Mesendoderm (in vitro differentiated cells): ENCODE measurements around the gene ARID3B.
A peak's percentile ranks its signal among the peaks of the same experiment; 100 is the strongest.

ENCODE experiments used
- DNase-seq: peaks from one replicate; pipeline ENCODE4 v3.0.0; 2013
- H2AK5ac ChIP-seq: 2 replicates; pipeline ENCODE4 v1.6.1; 2013; ENCODE audit warnings: low read length, inconsistent platforms
- H2BK120ac ChIP-seq: 2 replicates; pipeline ENCODE4 v1.6.1; 2013; ENCODE audit warnings: low read depth, mild to moderate bottlenecking, low read length, moderate library complexity, mixed read lengths
- H2BK15ac ChIP-seq: replicated peaks from 2 replicates; pipeline ENCODE4 v1.6.1; 2013; ENCODE audit warnings: low read depth, mild to moderate bottlenecking, moderate library complexity
- H2BK5ac ChIP-seq: 2 replicates; pipeline ENCODE4 v1.6.1; 2013; ENCODE audit warnings: low read length, inconsistent platforms
- H3K18ac ChIP-seq: 2 replicates; pipeline ENCODE4 v1.6.1; 2013; ENCODE audit warnings: mild to moderate bottlenecking, low read length, mixed read lengths
- H3K23ac ChIP-seq: one replicate; pipeline ENCODE4 v1.6.1; 2013; ENCODE audit warnings: low read length
- H3K27ac ChIP-seq: 2 replicates; pipeline ENCODE4 v1.5.1; 2013; ENCODE audit warnings: low read depth, mild to moderate bottlenecking, inconsistent platforms, low read length, moderate library complexity
- H3K27me3 ChIP-seq: 2 replicates; pipeline ENCODE4 v1.6.1; 2013; ENCODE audit warnings: low read length, control low read depth, mild to moderate bottlenecking, inconsistent platforms; ENCODE audit not compliant: insufficient read depth, poor library complexity
- H3K36me3 ChIP-seq: 2 replicates; pipeline ENCODE4 v1.6.1; 2013; ENCODE audit warnings: low read length, inconsistent platforms; ENCODE audit not compliant: control insufficient read depth, insufficient read depth
- H3K4ac ChIP-seq: one replicate; pipeline ENCODE4 v1.6.1; 2013; ENCODE audit warnings: low read depth, mild to moderate bottlenecking, low read length, moderate library complexity
- H3K4me1 ChIP-seq: 2 replicates; pipeline ENCODE4 v1.6.1; 2013; ENCODE audit warnings: low read depth, low read length, inconsistent platforms; ENCODE audit not compliant: control insufficient read depth
- H3K4me2 ChIP-seq: 2 replicates; pipeline ENCODE4 v1.6.1; 2013; ENCODE audit warnings: low read length
- H3K4me3 ChIP-seq: 2 replicates; pipeline ENCODE4 v1.5.1; 2013; ENCODE audit warnings: mild to moderate bottlenecking, low read length
- H3K56ac ChIP-seq: one replicate; pipeline ENCODE4 v1.6.1; 2013; ENCODE audit warnings: low read length
- H3K79me1 ChIP-seq: 2 replicates; pipeline ENCODE4 v1.6.1; 2013; ENCODE audit warnings: low read length, inconsistent platforms
- H3K79me2 ChIP-seq: 2 replicates; pipeline ENCODE4 v1.6.1; 2013; ENCODE audit warnings: mild to moderate bottlenecking, low read length; ENCODE audit not compliant: control insufficient read depth, insufficient read depth
- H3K9ac ChIP-seq: 2 replicates; pipeline ENCODE4 v1.6.1; 2013; ENCODE audit warnings: low read length, inconsistent platforms
- H4K5ac ChIP-seq: one replicate; pipeline ENCODE4 v1.6.1; 2013; ENCODE audit warnings: low read length
- H4K8ac ChIP-seq: one replicate; pipeline ENCODE4 v1.6.1; 2013; ENCODE audit warnings: low read depth, mild to moderate bottlenecking, control low read depth, low read length, moderate library complexity
- WGBS: extraction: QIAGEN DNeasy Blood & Tissue Kit; methylation state at CpG from one replicate; pipeline ENCODE4 v1.1.7; 2013; ENCODE audit warnings: low lambda C conversion rate, missing lambda C conversion rate; ENCODE audit not compliant: insufficient coverage; ENCODE audit errors: extremely low coverage; 5-methylcytosine and 5-hydroxymethylcytosine counted together

ARID3B gene

GRCh38 chr15:74635228-74635627 lies 94.2 kb downstream of the ARID3B start:
- H3K27me3 ChIP-seq: no peaks in the 10 kb centered on the region
- WGBS: no CpG with 5 or more reads among the region's 5 CpGs
- peaks cover 1% of the 10 kb centered on the region for H3K36me3 ChIP-seq
- H3K9ac ChIP-seq: no peak overlapping the region
- H3K4me2 ChIP-seq: no peak overlapping the region
- no peak overlapping the region for H3K4me3 ChIP-seq
- H3K56ac ChIP-seq: no peak overlapping the region
- H2BK15ac ChIP-seq: no peak overlapping the region
- H3K27ac ChIP-seq: no peak overlapping the region
- H2BK120ac ChIP-seq: no peak overlapping the region
- no peaks in the 10 kb centered on the region for H3K79me1 ChIP-seq
- no peak overlapping the region for H3K4ac ChIP-seq
- H3K4me1 ChIP-seq: no peaks in the 10 kb centered on the region
- DNase-seq: peak; percentile 77
- H3K79me2 ChIP-seq: no peaks in the 10 kb centered on the region
- H4K5ac ChIP-seq: no peak overlapping the region
- H3K18ac ChIP-seq: no peak overlapping the region
- no peak overlapping the region for H2BK5ac ChIP-seq
- H3K23ac ChIP-seq: no peak overlapping the region
- H2AK5ac ChIP-seq: no peak overlapping the region
- H4K8ac ChIP-seq: no peak overlapping the region

GRCh38 chr15:74636984-74637383 lies 96.0 kb downstream of the ARID3B start:
- no peak overlapping the region for H3K4ac ChIP-seq
- no peak overlapping the region for H3K23ac ChIP-seq
- H3K18ac ChIP-seq: no peak overlapping the region
- H4K8ac ChIP-seq: no peak overlapping the region
- WGBS: no CpG with 5 or more reads among the region's 1 CpG
- no peak overlapping the region for H3K27ac ChIP-seq
- DNase-seq: no peak
- no peak overlapping the region for H3K56ac ChIP-seq
- no peak overlapping the region for H2AK5ac ChIP-seq
- H3K4me1 ChIP-seq: peaks cover under 1% of the 10 kb centered on the region
- H3K27me3 ChIP-seq: no peaks in the 10 kb centered on the region
- H3K36me3 ChIP-seq: no peaks in the 10 kb centered on the region
- H3K79me1 ChIP-seq: peaks cover 4% of the 10 kb centered on the region
- no peak overlapping the region for H2BK15ac ChIP-seq
- H4K5ac ChIP-seq: no peak overlapping the region
- H3K9ac ChIP-seq: no peak overlapping the region
- H3K4me3 ChIP-seq: no peak overlapping the region
- H3K79me2 ChIP-seq: no peaks in the 10 kb centered on the region
- no peak overlapping the region for H3K4me2 ChIP-seq
- no peak overlapping the region for H2BK120ac ChIP-seq
- no peak overlapping the region for H2BK5ac ChIP-seq

GRCh38 chr15:74641151-74641550 lies 100.1 kb downstream of the ARID3B start:
- Histone ChIP-seq H2BK120ac (no peak overlapping the region), H3K4me2 (no peak overlapping the region), H3K4me1 (peaks cover 20% of the 10 kb centered on the region), H2BK15ac (no peak overlapping the region), H3K79me1 (peaks cover 9% of the 10 kb centered on the region), H3K79me2 (no peaks in the 10 kb centered on the region), H3K36me3 (no peaks in the 10 kb centered on the region), H3K23ac (no peak overlapping the region), H2AK5ac (no peak overlapping the region), H2BK5ac (no peak overlapping the region), H3K27ac (no peak overlapping the region), H3K18ac (no peak overlapping the region), H3K4ac (no peak overlapping the region), H4K8ac (no peak overlapping the region), H3K56ac (no peak overlapping the region), H3K4me3 (no peak overlapping the region), H3K9ac (no peak overlapping the region), H4K5ac (no peak overlapping the region), H3K27me3 (no peaks in the 10 kb centered on the region)
- no CpG with 5 or more reads among the region's 1 CpG for WGBS
- no peak for DNase-seq

GRCh38 chr15:74642348-74642733 lies 101.3 kb downstream of the ARID3B start:
- no peaks in the 10 kb centered on the region for H3K27me3 ChIP-seq
- DNase-seq: no peak

GRCh38 chr15:74642734-74643664 lies 102.0 kb downstream of the ARID3B start:
- WGBS: no CpG with 5 or more reads among the region's 11 CpGs
- Histone ChIP-seq H2BK15ac (no peak overlapping the region), H3K36me3 (no peaks in the 10 kb centered on the region), H4K5ac (no peak overlapping the region), H2AK5ac (no peak overlapping the region), H3K27ac (peak overlapping the region; percentile 45), H2BK120ac (no peak overlapping the region), H3K27me3 (no peaks in the 10 kb centered on the region), H3K9ac (peak overlapping the region; percentile 35), H3K79me2 (no peaks in the 10 kb centered on the region), H3K23ac (no peak overlapping the region), H3K4me1 (peaks cover 20% of the 10 kb centered on the region), H3K4me3 (no peak overlapping the region), H3K79me1 (peaks cover 13% of the 10 kb centered on the region), H3K4me2 (peak overlapping the region; percentile 4), H3K4ac (peak overlapping the region; percentile 41), H3K18ac (peak overlapping the region; percentile 43), H3K56ac (peak overlapping the region; percentile 74), H2BK5ac (peak overlapping the region; percentile 71), H4K8ac (no peak overlapping the region)
- peak; percentile 86 for DNase-seq

More at GRCh38 chr15:74642348-74642733, 101.3 kb downstream of the ARID3B start:
- Histone ChIP-seq H3K23ac (no peak overlapping the region), H3K27ac (peak overlapping the region; percentile 23), H2BK15ac (no peak overlapping the region), H4K8ac (no peak overlapping the region), H2BK5ac (peak overlapping the region; percentile 71), H3K56ac (peak overlapping the region; percentile 74), H3K79me2 (no peaks in the 10 kb centered on the region), H3K9ac (no peak overlapping the region), H3K4ac (no peak overlapping the region), H3K4me2 (no peak overlapping the region), H3K79me1 (peaks cover 11% of the 10 kb centered on the region), H2AK5ac (no peak overlapping the region), H3K4me1 (peaks cover 20% of the 10 kb centered on the region), H3K36me3 (no peaks in the 10 kb centered on the region), H4K5ac (no peak overlapping the region), H3K4me3 (no peak overlapping the region), H3K18ac (peak overlapping the region; percentile 43), H2BK120ac (no peak overlapping the region)
- WGBS: no CpG with 5 or more reads among the region's 4 CpGs
